Measurements from ENCODE around the gene NLRC5. TPM values are rescaled to one million over a fixed set of nuclear protein-coding genes. Genes with fewer than 3 reads are reported as not detected.
A peak's percentile ranks its signal among the peaks of the same experiment; 100 is the strongest.

Gene NLRC5
- total RNA-seq, 1 donor from 2014 or later: 0.26 TPM

- no peak for DNase-seq (ENCODE audit: low read depth, low spot score)
- Mint-ChIP-seq H3K36me3 (ENCODE audit: low read depth) (no peaks in the 10 kb centered on the region), H3K4me3 (no peak overlapping the region), H3K9me3 (no peaks in the 10 kb centered on the region), H3K4me1 (peaks cover 58% of the 10 kb centered on the region), H3K27me3 (ENCODE audit: low read depth) (no peaks in the 10 kb centered on the region), H3K27ac (ENCODE audit: unreplicated experiment) (no peak overlapping the region)
- TF ChIP-seq CTCF (conservative IDR thresholded peaks at IDR 0.05): no peak
These were observed 123.2 kb downstream of the NLRC5 start for GRCh38 chr16:57112403-57113041.

GRCh38 chr16:57113042-57113453 lies 123.7 kb downstream of the NLRC5 start:
- Mint-ChIP-seq H3K9me3 (no peaks in the 10 kb centered on the region), H3K27ac (ENCODE audit: unreplicated experiment) (peak overlapping the region; percentile 93), H3K4me3 (no peak overlapping the region), H3K4me1 (peaks cover 61% of the 10 kb centered on the region), H3K36me3 (ENCODE audit: low read depth) (no peaks in the 10 kb centered on the region), H3K27me3 (ENCODE audit: low read depth) (no peaks in the 10 kb centered on the region)
- TF ChIP-seq CTCF (conservative IDR thresholded peaks at IDR 0.05): no peak
- no peak for DNase-seq (ENCODE audit: low read depth, low spot score)

- Mint-ChIP-seq H3K4me3 (no peak overlapping the region), H3K27me3 (ENCODE audit: low read depth) (no peaks in the 10 kb centered on the region), H3K4me1 (peaks cover 60% of the 10 kb centered on the region), H3K27ac (ENCODE audit: unreplicated experiment) (peak overlapping the region; percentile 50), H3K9me3 (no peaks in the 10 kb centered on the region), H3K36me3 (ENCODE audit: low read depth) (no peaks in the 10 kb centered on the region)
- no peak for TF ChIP-seq CTCF (conservative IDR thresholded peaks at IDR 0.05)
- DNase-seq (ENCODE audit: low read depth, low spot score): no peak
These were observed 124.3 kb downstream of the NLRC5 start for GRCh38 chr16:57113664-57114063.

GRCh38 chr16:57115168-57115513 lies 125.8 kb downstream of the NLRC5 start:
- no peak for TF ChIP-seq CTCF (conservative IDR thresholded peaks at IDR 0.05)
- H3K4me3 Mint-ChIP-seq: peak overlapping the region; percentile 74
- DNase-seq (ENCODE audit: low read depth, low spot score): no peak
- peaks cover 49% of the 10 kb centered on the region for H3K4me1 Mint-ChIP-seq
- no peaks in the 10 kb centered on the region for H3K27me3 Mint-ChIP-seq (ENCODE audit: low read depth)
- no peaks in the 10 kb centered on the region for H3K9me3 Mint-ChIP-seq
- H3K36me3 Mint-ChIP-seq (ENCODE audit: low read depth): no peaks in the 10 kb centered on the region
- peak overlapping the region; percentile 98 for H3K27ac Mint-ChIP-seq (ENCODE audit: unreplicated experiment)

- H3K27me3 Mint-ChIP-seq (ENCODE audit: low read depth): no peaks in the 10 kb centered on the region
- H3K9me3 Mint-ChIP-seq: no peaks in the 10 kb centered on the region
- H3K36me3 Mint-ChIP-seq (ENCODE audit: low read depth): no peaks in the 10 kb centered on the region
- peak overlapping the region; percentile 74 for H3K4me3 Mint-ChIP-seq
- H3K27ac Mint-ChIP-seq (ENCODE audit: unreplicated experiment): peak overlapping the region; percentile 98
- H3K4me1 Mint-ChIP-seq: peaks cover 49% of the 10 kb centered on the region
- peak; percentile 63 for DNase-seq (ENCODE audit: low read depth, low spot score)
- TF ChIP-seq CTCF (conservative IDR thresholded peaks at IDR 0.05): no peak
These were observed 126.3 kb downstream of the NLRC5 start for GRCh38 chr16:57115514-57116182.

Measured in neural crest cell (in vitro differentiated cells).